K562 (cell line): ENCODE results near the gene HSF2BP. TPM values are rescaled to one million over a fixed set of nuclear protein-coding genes. Genes with fewer than 3 reads are reported as not detected.
"Not testable (repeated sequence)": the region's sequence is repeated elsewhere in the genome, so short reads cannot be mapped to it uniquely, and the experiment has no call there.

Experiments used
- ATAC-seq: fragments of 200-7000 bp; cut with Tn5 transposase; 3 replicates; pipeline ENCODE4 v1.9.1; 2020; ENCODE audit warnings: moderate library complexity
- BruUV-seq: library from RNA; stranded (reverse); fragments of 400-500 nt; replicated peaks from 2 replicates; lab custom pipeline; 2021; lab: Mats Ljungman, UMichigan
- CTCF ChIA-PET: fragments of 300-600 bp; formaldehyde crosslinking; extraction: SDS; loops from one replicate; lab custom pipeline; 2021; ENCODE audit warnings: low intra/inter-chr PET ratio; lab: Yijun Ruan, JAX
- POLR2A ChIA-PET: fragments of 300-600, 350-650 bp; sonication (Branson Sonifier 250); formaldehyde crosslinking; extraction: SDS; loops from one replicate; lab custom pipeline; 2021; ENCODE audit warnings: antibody characterized with exemption, inconsistent platforms; lab: Yijun Ruan, JAX
- DNase-seq, 4 experiments: peaks; one replicate each; pipeline versions ENCODE4 v3.0.0 to v3.0.0-alpha.2; 2011 to 2018; ENCODE audit warnings: low spot score in 3 of 4, mixed read lengths in 3 of 4; ENCODE audit errors: extremely low read depth in 1 of 4
- FAIRE-seq: peaks from 2 replicates; lab custom pipeline; 2011; peaks lifted over from hg19 to GRCh38; lab: Jason Lieb, UNC
- H2AFZ ChIP-seq: 2 replicates; pipeline ENCODE4 v1.6.0; 2011; ENCODE audit warnings: low read depth, low read length, control low read depth, inconsistent platforms
- H3K27ac ChIP-seq: fragments of 200-600 bp; 3 replicates; pipeline ENCODE4 v1.8.0; 2011; ENCODE audit warnings: low read depth, mild to moderate bottlenecking, control low read depth, inconsistent platforms, low read length, moderate library complexity, mixed read lengths; ENCODE audit errors: extremely low read depth
- H3K27me3 ChIP-seq, 2 experiments: fragments of 300-600 bp in 1 of 2; 2 replicates in 1 of 2; 3 replicates in 1 of 2; pipeline versions ENCODE4 v1.6.0 to v1.8.0; 2011; ENCODE audit warnings: inconsistent platforms in 2 of 2, low read length in 2 of 2, mild to moderate bottlenecking in 1 of 2, mixed read lengths in 1 of 2, moderate library complexity in 1 of 2; ENCODE audit not compliant: control insufficient read depth in 2 of 2, insufficient read depth in 2 of 2
- H3K36me3 ChIP-seq: fragments of 300-600 bp; 3 replicates; pipeline ENCODE4 v1.8.0; 2011; ENCODE audit warnings: mild to moderate bottlenecking, low read length, inconsistent platforms; ENCODE audit not compliant: control insufficient read depth, insufficient read depth
- H3K4me1 ChIP-seq, 2 experiments: fragments of 200-600 bp in 1 of 2; replicated peaks in 1 of 2; 2 replicates in 1 of 2; 3 replicates in 1 of 2; pipeline versions ENCODE4 v1.5.1 to v1.8.0; 2011; ENCODE audit warnings: inconsistent platforms in 2 of 2, low read length in 2 of 2, mild to moderate bottlenecking in 1 of 2, mixed read lengths in 1 of 2, moderate library complexity in 1 of 2; ENCODE audit not compliant: control insufficient read depth in 2 of 2, insufficient read depth in 2 of 2
- H3K4me2 ChIP-seq: 2 replicates; pipeline ENCODE4 v1.6.1; 2011; ENCODE audit warnings: low read length, control low read depth, inconsistent platforms, mixed read lengths; ENCODE audit not compliant: insufficient read depth
- H3K4me3 ChIP-seq: fragments of 200-600 bp; sonication (generic), shearing (Covaris generic); 2 replicates; pipeline ENCODE4 v1.5.1; 2016; ENCODE audit warnings: control low read depth, inconsistent platforms
- H3K79me2 ChIP-seq: fragments of 200-600 bp; 3 replicates; pipeline ENCODE4 v1.8.0; 2011; ENCODE audit warnings: low read length, inconsistent platforms; ENCODE audit not compliant: control insufficient read depth, insufficient read depth
- H3K9ac ChIP-seq, 2 experiments: 2 replicates each; pipeline versions ENCODE4 v1.6.0 to v1.6.1; 2011; ENCODE audit warnings: low read depth in 2 of 2, low read length in 2 of 2, control low read depth in 1 of 2, inconsistent platforms in 1 of 2, mild to moderate bottlenecking in 1 of 2, mixed read lengths in 1 of 2; ENCODE audit not compliant: insufficient read depth in 1 of 2
- H3K9me1 ChIP-seq: one replicate; pipeline ENCODE4 v1.6.0; 2011; ENCODE audit warnings: inconsistent platforms, mild to moderate bottlenecking, low read length, moderate library complexity; ENCODE audit not compliant: control insufficient read depth, insufficient read depth
- H3K9me3 ChIP-seq: replicated peaks from 2 replicates; pipeline ENCODE4 v1.5.1; 2011; ENCODE audit warnings: low read depth, low read length, inconsistent platforms; ENCODE audit not compliant: control insufficient read depth, insufficient read depth
- H4K20me1 ChIP-seq: replicated peaks from 2 replicates; pipeline ENCODE4 v1.6.1; 2011; ENCODE audit warnings: low read length, inconsistent platforms, mixed read lengths; ENCODE audit not compliant: control insufficient read depth, insufficient read depth
- WGBS: fragments of 100-300 bp; shearing (Covaris generic); methylation state at CpG from one replicate; pipeline ENCODE4 v1.1.6; 2016; ENCODE audit warnings: low coverage, mixed read lengths; ENCODE audit not compliant: insufficient coverage; ENCODE audit errors: missing lambda C conversion rate; 5-methylcytosine and 5-hydroxymethylcytosine counted together
- in situ Hi-C: fragments of 300-500 bp; cut with MboI; formaldehyde crosslinking; loops from 4 replicates; pipeline ENCODE4 v1.15.0; 2018; ENCODE audit warnings: inconsistent platforms, mixed read lengths
- intact Hi-C: fragments of 100-400 bp; cut with micrococcal nuclease; formaldehyde crosslinking; loops from 2 replicates; pipeline ENCODE4 v1.14.2; 2022
- polyA plus RNA-seq, 8 experiments: library from polyadenylated mRNA; depleted of rRNA in 4 of 8; stranded (reverse) in 5 of 8; unstranded in 3 of 8; fragments of >200 nt; fragmentation: Nextera tagmentation in 2 of 8; fragmentation: Illumina TruSeq in 1 of 8; extraction: Ambion mirVana in 2 of 8; extraction: Trizol in 1 of 8; gene quantifications; 2 replicates each; pipeline versions ENCODE4 v1.2.1 to v1.2.3, GENCODE V29; 2011 to 2014; ENCODE audit warnings: inconsistent platforms in 1 of 8, missing spikeins in 1 of 8
- total RNA-seq, 7 experiments: library from RNA; depleted of rRNA in 6 of 7; stranded (reverse); fragments of >200 nt in 6 of 7; fragmentation: Illumina TruSeq in 2 of 7; extraction: Trizol in 2 of 7; gene quantifications; 2 replicates each; pipeline versions ENCODE4 v1.2.1 to v1.2.3, GENCODE V29; 2011 to 2021; ENCODE audit warnings: low replicate concordance in 1 of 7

HSF2BP gene
- total and polyA plus RNA-seq, 9 of the 15 experiments (the other 6 are each of a cell fraction or from before 2014, with no cell fraction given): 0.04 to 0.57 (median 0.20) TPM; not detected in 2

GRCh38 chr21:43488235-43488634 lies 171.1 kb downstream of the HSF2BP start:
- H3K27me3 ChIP-seq, POLR2A ChIA-PET, H3K79me2 ChIP-seq, H4K20me1 ChIP-seq, H3K4me2 ChIP-seq, CTCF ChIA-PET, H3K4me3 ChIP-seq, H3K27ac ChIP-seq, DNase-seq, H3K9me3 ChIP-seq, BruUV-seq, ATAC-seq, H3K36me3 ChIP-seq, H2AFZ ChIP-seq, H3K9me1 ChIP-seq, intact Hi-C loops, H3K4me1 ChIP-seq, FAIRE-seq, H3K9ac ChIP-seq: not testable (repeated sequence)
- in situ Hi-C loops: loop anchor here (25.0 kb wide), 1 partner anchor 276 kb away; no protein-coding TSS in a partner anchor
- no CpG with 5 or more reads among the region's 17 CpGs for WGBS

GRCh38 chr21:43486051-43486450 lies 173.2 kb downstream of the HSF2BP start:
- in situ Hi-C loops: loop anchor here (25.0 kb wide), 1 partner anchor 274 kb away; no protein-coding TSS in a partner anchor
- POLR2A ChIA-PET, H2AFZ ChIP-seq, H3K9me3 ChIP-seq, FAIRE-seq, CTCF ChIA-PET, H3K36me3 ChIP-seq, BruUV-seq, ATAC-seq, H3K9me1 ChIP-seq, H3K9ac ChIP-seq, H3K4me3 ChIP-seq, intact Hi-C loops, H3K4me1 ChIP-seq, DNase-seq, H3K27ac ChIP-seq, H3K27me3 ChIP-seq, H3K4me2 ChIP-seq, H3K79me2 ChIP-seq, H4K20me1 ChIP-seq: not testable (repeated sequence)
- no CpG with 5 or more reads among the region's 5 CpGs for WGBS

- H3K79me2 ChIP-seq, DNase-seq, H4K20me1 ChIP-seq, H3K27ac ChIP-seq, H3K9me3 ChIP-seq, H3K4me1 ChIP-seq, FAIRE-seq, H3K27me3 ChIP-seq, intact Hi-C loops, H3K36me3 ChIP-seq, H3K9ac ChIP-seq, BruUV-seq, ATAC-seq, H3K4me3 ChIP-seq, H3K9me1 ChIP-seq, CTCF ChIA-PET, POLR2A ChIA-PET, H2AFZ ChIP-seq, H3K4me2 ChIP-seq: not testable (repeated sequence)
- no CpG with 5 or more reads among the region's 25 CpGs for WGBS
- in situ Hi-C loops: loop anchor here (25.0 kb wide), 1 partner anchor 273 kb away; no protein-coding TSS in a partner anchor
Measured at GRCh38 chr21:43485016-43485415, 174.3 kb downstream of the HSF2BP start.

GRCh38 chr21:43479197-43479596 lies 180.1 kb downstream of the HSF2BP start:
- no CpG with 5 or more reads among the region's 13 CpGs for WGBS
- H3K79me2 ChIP-seq, H3K9ac ChIP-seq, H4K20me1 ChIP-seq, H3K9me3 ChIP-seq, H3K4me3 ChIP-seq, H3K27ac ChIP-seq, ATAC-seq, H3K9me1 ChIP-seq, CTCF ChIA-PET, intact Hi-C loops, BruUV-seq, H3K4me1 ChIP-seq, H2AFZ ChIP-seq, POLR2A ChIA-PET, DNase-seq, H3K36me3 ChIP-seq, FAIRE-seq, H3K27me3 ChIP-seq, H3K4me2 ChIP-seq: not testable (repeated sequence)
- in situ Hi-C loops: loop anchor here (25.0 kb wide), 1 partner anchor 267 kb away; no protein-coding TSS in a partner anchor
